Upper lobe of left lung (tissue), 4 donors: ENCODE results near the gene LDB2.

Experiments used
- CTCF ChIP-seq, 6 experiments: fragments of 450-650 bp in 4 of 6; fragments of 200-600 bp in 2 of 6; sonication (generic) in 2 of 6; IDR thresholded peaks; one replicate each; pipeline ENCODE4 v1.5.1; 2016 to 2019; ENCODE audit warnings: antibody characterized with exemption in 6 of 6
- POLR2A ChIP-seq, 4 donors: fragments of 450-650 bp; IDR thresholded peaks; one replicate each; pipeline ENCODE4 v1.5.1; 2016 to 2017; ENCODE audit warnings: antibody characterized with exemption in 4 of 4, mild to moderate bottlenecking in 2 of 4

- TF ChIP-seq POLR2A (IDR thresholded peaks at IDR 0.05), result no peak
- no peak for TF ChIP-seq CTCF (IDR thresholded peaks at IDR 0.05)
These were observed 171.2 kb downstream of the LDB2 start for GRCh38 chr4:16727218-16727617.
